ENCODE results near the gene LIN52. TPM values are rescaled to one million over a fixed set of nuclear protein-coding genes. Genes with fewer than 3 reads are reported as not detected.

The LIN52 gene
- total RNA-seq, 1 experiment from 2014 or later: 6.7 TPM

GRCh38 chr14:74216671-74217070 lies 131.9 kb downstream of the LIN52 start:
- ChIA-PET POLR2A (no interaction called here), CTCF (no interaction called here)
- intact Hi-C loops (cut with micrococcal nuclease; ENCODE audit: unreplicated experiment): no loop called here
- no peak overlapping the region for H3K27ac ChIP-seq (ENCODE audit: low read length)
- H3K4me1 ChIP-seq (ENCODE audit: control insufficient read depth, insufficient read depth, low read length): no peaks in the 10 kb centered on the region
- H3K36me3 ChIP-seq (ENCODE audit: control insufficient read depth, insufficient read depth, low read length): no peaks in the 10 kb centered on the region
- no peak for DNase-seq (ENCODE audit: low read depth, low spot score)
- H3K27me3 ChIP-seq (ENCODE audit: control insufficient read depth, insufficient read depth, low read length): no peaks in the 10 kb centered on the region
- no peaks in the 10 kb centered on the region for H3K9me3 ChIP-seq (ENCODE audit: control insufficient read depth, insufficient read depth, low read depth, low read length)
- BruUV-seq (replicated peaks): no TSS peak
- ATAC-seq: no peak
- TF ChIP-seq, protein P1, sequence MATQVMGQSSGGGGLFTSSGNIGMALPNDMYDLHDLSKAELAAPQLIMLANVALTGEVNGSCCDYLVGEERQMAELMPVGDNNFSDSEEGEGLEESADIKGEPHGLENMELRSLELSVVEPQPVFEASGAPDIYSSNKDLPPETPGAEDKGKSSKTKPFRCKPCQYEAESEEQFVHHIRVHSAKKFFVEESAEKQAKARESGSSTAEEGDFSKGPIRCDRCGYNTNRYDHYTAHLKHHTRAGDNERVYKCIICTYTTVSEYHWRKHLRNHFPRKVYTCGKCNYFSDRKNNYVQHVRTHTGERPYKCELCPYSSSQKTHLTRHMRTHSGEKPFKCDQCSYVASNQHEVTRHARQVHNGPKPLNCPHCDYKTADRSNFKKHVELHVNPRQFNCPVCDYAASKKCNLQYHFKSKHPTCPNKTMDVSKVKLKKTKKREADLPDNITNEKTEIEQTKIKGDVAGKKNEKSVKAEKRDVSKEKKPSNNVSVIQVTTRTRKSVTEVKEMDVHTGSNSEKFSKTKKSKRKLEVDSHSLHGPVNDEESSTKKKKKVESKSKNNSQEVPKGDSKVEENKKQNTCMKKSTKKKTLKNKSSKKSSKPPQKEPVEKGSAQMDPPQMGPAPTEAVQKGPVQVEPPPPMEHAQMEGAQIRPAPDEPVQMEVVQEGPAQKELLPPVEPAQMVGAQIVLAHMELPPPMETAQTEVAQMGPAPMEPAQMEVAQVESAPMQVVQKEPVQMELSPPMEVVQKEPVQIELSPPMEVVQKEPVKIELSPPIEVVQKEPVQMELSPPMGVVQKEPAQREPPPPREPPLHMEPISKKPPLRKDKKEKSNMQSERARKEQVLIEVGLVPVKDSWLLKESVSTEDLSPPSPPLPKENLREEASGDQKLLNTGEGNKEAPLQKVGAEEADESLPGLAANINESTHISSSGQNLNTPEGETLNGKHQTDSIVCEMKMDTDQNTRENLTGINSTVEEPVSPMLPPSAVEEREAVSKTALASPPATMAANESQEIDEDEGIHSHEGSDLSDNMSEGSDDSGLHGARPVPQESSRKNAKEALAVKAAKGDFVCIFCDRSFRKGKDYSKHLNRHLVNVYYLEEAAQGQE (IDR thresholded peaks at IDR 0.05; ENCODE audit: insufficient read depth in 1 of 2, low read depth in 2 of 2, low read length in 1 of 2): no peak
- TF ChIP-seq SIN3A (IDR thresholded peaks at IDR 0.05; ENCODE audit: borderline replicate concordance, insufficient read depth, low read depth, low read length): no peak
- TF ChIP-seq TCF7L2 (IDR thresholded peaks at IDR 0.05; ENCODE audit: low read depth, low read length): no peak
- no peak for TF ChIP-seq POLR2AphosphoS5 (IDR thresholded peaks at IDR 0.05; ENCODE audit: low read depth, low read length)
- TF ChIP-seq CTCF (IDR thresholded peaks at IDR 0.05): no peak
- in situ Hi-C loops (cut with HindIII; ENCODE audit: low pct_unique_long_range_greater_than_20kb, low sequenced_read_pairs): no loop called here
- H3K4me3 ChIP-seq (ENCODE audit: low read depth in 2 of 2, low read length in 2 of 2): no peak overlapping the region

DNA sequence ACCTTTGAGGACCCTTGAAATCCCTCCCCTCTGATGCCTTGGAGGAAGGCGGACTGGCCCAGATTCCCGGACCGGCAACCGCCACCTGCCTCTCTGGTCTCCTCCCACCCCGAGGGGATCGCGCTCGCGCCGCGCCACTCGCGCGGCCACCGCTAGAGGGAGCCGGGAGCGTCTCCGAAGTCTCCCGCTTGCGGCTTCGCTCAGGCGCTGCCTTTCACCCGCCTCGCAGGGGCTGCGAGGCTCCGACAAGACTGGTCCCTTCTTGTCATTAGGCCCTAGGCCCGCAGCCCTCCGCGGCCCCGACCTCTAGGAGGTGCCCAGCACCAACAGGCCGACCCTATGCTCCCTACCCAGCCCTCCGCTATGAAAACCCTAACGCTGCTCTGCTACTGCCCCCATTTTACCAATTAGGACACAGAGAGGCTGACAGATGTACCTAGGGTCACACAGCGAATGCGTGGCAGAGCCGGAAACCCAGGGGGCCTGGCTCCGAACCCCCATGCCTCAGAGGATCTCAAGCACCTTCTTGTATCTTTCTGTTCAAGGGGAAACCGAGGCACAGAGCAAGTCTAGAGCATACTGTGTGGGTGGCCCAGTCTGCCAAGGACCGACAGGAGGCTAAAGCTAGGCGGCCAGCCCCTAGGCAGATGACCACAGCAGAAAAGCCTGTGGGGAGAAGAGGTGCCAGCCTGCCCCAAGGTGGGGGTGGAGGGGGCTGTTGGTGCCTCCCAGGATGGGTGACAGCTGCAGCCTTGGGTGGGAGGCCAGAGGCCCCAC lies 133.1 kb downstream of the LIN52 start:
- TF ChIP-seq CTCF (IDR thresholded peaks at IDR 0.05): peak; percentile 95
- TF ChIP-seq, protein P1 (IDR thresholded peaks at IDR 0.05; ENCODE audit: insufficient read depth in 1 of 2, low read depth in 2 of 2, low read length in 1 of 2): no peak
- no peak for TF ChIP-seq TCF7L2 (IDR thresholded peaks at IDR 0.05; ENCODE audit: low read depth, low read length)
- no peak for TF ChIP-seq POLR2AphosphoS5 (IDR thresholded peaks at IDR 0.05; ENCODE audit: low read depth, low read length)
- no peak for TF ChIP-seq SIN3A (IDR thresholded peaks at IDR 0.05; ENCODE audit: borderline replicate concordance, insufficient read depth, low read depth, low read length)
- intact Hi-C loops (cut with micrococcal nuclease; ENCODE audit: unreplicated experiment): no loop called here
- Histone ChIP-seq H3K27ac (ENCODE audit: low read length) (no peak overlapping the region), H3K27me3 (ENCODE audit: control insufficient read depth, insufficient read depth, low read length) (no peaks in the 10 kb centered on the region), H3K4me1 (ENCODE audit: control insufficient read depth, insufficient read depth, low read length) (no peaks in the 10 kb centered on the region), H3K36me3 (ENCODE audit: control insufficient read depth, insufficient read depth, low read length) (no peaks in the 10 kb centered on the region), H3K9me3 (ENCODE audit: control insufficient read depth, insufficient read depth, low read depth, low read length) (no peaks in the 10 kb centered on the region), H3K4me3 (ENCODE audit: low read depth in 2 of 2, low read length in 2 of 2) (peak overlapping the region; percentile 9 to 32; a peak in 3 of 4 replicates)
- ChIA-PET CTCF (no interaction called here), POLR2A (no interaction called here)
- in situ Hi-C loops (cut with HindIII; ENCODE audit: low pct_unique_long_range_greater_than_20kb, low sequenced_read_pairs): no loop called here
- DNase-seq (ENCODE audit: low read depth, low spot score) (peak; percentile 28), ATAC-seq (peak; percentile 94)
- no TSS peak for BruUV-seq (replicated peaks)

All from Panc1 (cell line).